ENCODE results near the gene AFM. TPM values are rescaled to one million over a fixed set of nuclear protein-coding genes. Genes with fewer than 3 reads are reported as not detected.

AFM gene
- not detected in 5 replicates for total RNA-seq (2022; extraction: Qiagen RNA extraction; ENCODE audit: low read depth)

GRCh38 chr4:73481358-73481757, at the start of gene AFM:
TSS of gene AFM (plus strand) at chr4:73481745. CDS start at chr4:73481776, 31 bp downstream.

GRCh38 chr4:73435984-73436383, 45.6 kb upstream of the AFM start, which contains the start of gene AFP:
TSS of gene AFP (plus strand) at chr4:73436221. CDS start at chr4:73436263, 42 bp downstream.

Other genes with a start within 250 kb of the AFM start
- 22.6 to 28.5 TPM (median 24.9 TPM) in 5 replicates for gene ANKRD17, start 222.9 kb upstream of the AFM start, total RNA-seq (2022; extraction: Qiagen RNA extraction; ENCODE audit: low read depth)
- 0.15 TPM in 1 of 5 replicates, not detected in the others for gene ALB, start 77.5 kb upstream of the AFM start, total RNA-seq (2022; extraction: Qiagen RNA extraction; ENCODE audit: low read depth)
- gene AFP, start 45.5 kb upstream of the AFM start, total RNA-seq (2022; extraction: Qiagen RNA extraction; ENCODE audit: low read depth): 1.7 to 2.6 TPM (median 1.9 TPM) in 5 replicates
- 0.55 to 0.96 TPM (median 0.76 TPM) in 5 replicates for gene RASSF6, start 138.7 kb downstream of the AFM start, total RNA-seq (2022; extraction: Qiagen RNA extraction; ENCODE audit: low read depth)

Measured in A549 treated with DMSO at 1 μM for 4 hours (cell line).